Activated CD8-positive, alpha-beta memory T cell treated with anti-CD3 and anti-CD28 coated beads for 36 hours (primary cell): ENCODE results near the gene PCNX2. TPM values are rescaled to one million over a fixed set of nuclear protein-coding genes. Genes with fewer than 3 reads are reported as not detected.
"Not testable (repeated sequence)": the region's sequence is repeated elsewhere in the genome, so short reads cannot be mapped to it uniquely, and the experiment has no call there.

Experiments used
- CTCF ChIA-PET: fragments of 350-600 bp; sonication (Branson Sonifier 250); formaldehyde crosslinking; loops from one replicate; lab custom pipeline; 2021; ENCODE audit warnings: antibody characterized with exemption; lab: Charles Lee
- POLR2A ChIA-PET: fragments of 350-600 bp; sonication (Branson Sonifier 250); formaldehyde crosslinking; loops from one replicate; lab custom pipeline; 2021; ENCODE audit warnings: antibody characterized with exemption; lab: Charles Lee
- total RNA-seq, 2 experiments: library from RNA; stranded (reverse); gene quantifications; one replicate each; pipeline ENCODE4 v1.2.3, GENCODE V29; 2021

PCNX2 gene
- total RNA-seq, 2 experiments from 2014 or later = 18.7 to 20.2 TPM

- CTCF ChIA-PET, POLR2A ChIA-PET: not testable (repeated sequence)
These were observed 166.5 kb downstream of the PCNX2 start for GRCh38 chr1:233129031-233129430.

GRCh38 chr1:233127157-233127556 lies 168.4 kb downstream of the PCNX2 start:
- ChIA-PET POLR2A (interaction anchor here (0.6 kb wide), 1 partner anchor 9 kb away, joined by 7 read pairs; no protein-coding TSS in a partner anchor), CTCF (no interaction called here)

- ChIA-PET POLR2A (no interaction called here), CTCF (no interaction called here)
These were observed 172.7 kb downstream of the PCNX2 start for GRCh38 chr1:233122779-233123178.

- ChIA-PET CTCF (no interaction called here), POLR2A (no interaction called here)
These were observed 173.5 kb downstream of the PCNX2 start for GRCh38 chr1:233121947-233122559.

- ChIA-PET CTCF (no interaction called here), POLR2A (no interaction called here)
These were observed 180.7 kb downstream of the PCNX2 start for GRCh38 chr1:233114860-233115259.

GRCh38 chr1:233114159-233114558 lies 181.4 kb downstream of the PCNX2 start:
- ChIA-PET CTCF (no interaction called here), POLR2A (no interaction called here)

- CTCF ChIA-PET = no interaction called here
- POLR2A ChIA-PET = interaction anchor here (0.6 kb wide), 1 partner anchor 623 kb away, joined by 3 read pairs; no protein-coding TSS in a partner anchor
These were observed 182.3 kb downstream of the PCNX2 start for GRCh38 chr1:233113009-233113879.

- ChIA-PET POLR2A (no interaction called here), CTCF (no interaction called here)
These were observed 183.1 kb downstream of the PCNX2 start for GRCh38 chr1:233112186-233113008.

- CTCF ChIA-PET = no interaction called here
- POLR2A ChIA-PET = no interaction called here
These were observed 183.8 kb downstream of the PCNX2 start for GRCh38 chr1:233111731-233112130.

GRCh38 chr1:233109096-233109495 lies 186.4 kb downstream of the PCNX2 start:
- POLR2A ChIA-PET = no interaction called here
- CTCF ChIA-PET = no interaction called here

GRCh38 chr1:233107716-233108130 lies 187.8 kb downstream of the PCNX2 start:
- POLR2A ChIA-PET = not testable (repeated sequence)
- CTCF ChIA-PET = interaction anchor here (0.5 kb wide), 1 partner anchor 304 kb away, joined by 3 read pairs; no protein-coding TSS in a partner anchor

GRCh38 chr1:233107130-233107660 lies 188.3 kb downstream of the PCNX2 start:
- ChIA-PET CTCF (interaction anchor here (0.5 kb wide), 1 partner anchor 304 kb away, joined by 3 read pairs; no protein-coding TSS in a partner anchor), POLR2A (no interaction called here)

- ChIA-PET POLR2A (no interaction called here), CTCF (interaction anchor here (0.5 kb wide), 1 partner anchor 27 kb away, joined by 3 read pairs; no protein-coding TSS in a partner anchor)
These were observed 190.3 kb downstream of the PCNX2 start for GRCh38 chr1:233105225-233105624.

GRCh38 chr1:233102341-233102740 lies 193.2 kb downstream of the PCNX2 start:
- POLR2A ChIA-PET = no interaction called here

GRCh38 chr1:233097959-233098580 lies 197.5 kb downstream of the PCNX2 start:
- ChIA-PET POLR2A (no interaction called here), CTCF (no interaction called here)

More at GRCh38 chr1:233102341-233102740, 193.2 kb downstream of the PCNX2 start:
- CTCF ChIA-PET = no interaction called here

- ChIA-PET POLR2A (no interaction called here), CTCF (no interaction called here)
These were observed 198.0 kb downstream of the PCNX2 start for GRCh38 chr1:233097546-233097945.

GRCh38 chr1:233094691-233095090 lies 200.8 kb downstream of the PCNX2 start:
- CTCF ChIA-PET = interaction anchor here (0.6 kb wide), 1 partner anchor 61 kb away, joined by 3 read pairs; no protein-coding TSS in a partner anchor
- POLR2A ChIA-PET = no interaction called here

GRCh38 chr1:233094269-233094668 lies 201.3 kb downstream of the PCNX2 start:
- CTCF ChIA-PET = interaction anchor here (0.6 kb wide), 1 partner anchor 63 kb away, joined by 3 read pairs; no protein-coding TSS in a partner anchor

More at GRCh38 chr1:233094269-233094668, 201.3 kb downstream of the PCNX2 start:
- POLR2A ChIA-PET = no interaction called here
